Cerebellar nuclear complex (tissue), 1 donor: Measurements from ENCODE around the gene CENPP.

ENCODE experiments used
- DNase-seq, 2 experiments: peaks; one replicate each; lab custom pipeline; 2025; lab: John Stamatoyannopoulos, UW

Gene CENPP

GRCh38 chr9:92325269-92325990, at the start of gene CENPP, which contains the start of gene NOL8:
CENPP (plus strand) TSS chr9:92325953.
NOL8 (minus strand) TSS chr9:92325350; CDS start chr9:92324161, 1,189 bp downstream.
- peak in 1 of 2 experiments; percentile 54 for DNase-seq

- DNase-seq: no peak
These were observed 49.3 kb upstream of the CENPP start for GRCh38 chr9:92276331-92277032.

GRCh38 chr9:92278110-92278509, 47.6 kb upstream of the CENPP start:
- no peak for DNase-seq

GRCh38 chr9:92279302-92279701, 46.5 kb upstream of the CENPP start:
- DNase-seq: no peak

GRCh38 chr9:92289708-92290390, 35.9 kb upstream of the CENPP start:
- no peak for DNase-seq

- no peak for DNase-seq
These were observed 34.8 kb upstream of the CENPP start for GRCh38 chr9:92290785-92291429.

GRCh38 chr9:92291577-92291976, 34.2 kb upstream of the CENPP start:
- DNase-seq: no peak

GRCh38 chr9:92292338-92293074, 33.2 kb upstream of the CENPP start:
- no peak for DNase-seq

- DNase-seq: no peak
These were observed 32.7 kb upstream of the CENPP start for GRCh38 chr9:92293075-92293354.

- peak; percentile 71 to 95 for DNase-seq
These were observed 32.1 kb upstream of the CENPP start, which contains the start of gene IARS1 for GRCh38 chr9:92293452-92294296. IARS1 (minus strand) TSS chr9:92293697; CDS start chr9:92289419, 4,278 bp downstream.

GRCh38 chr9:92294297-92294676, 31.5 kb upstream of the CENPP start:
- no peak for DNase-seq

GRCh38 chr9:92295240-92295790, 30.4 kb upstream of the CENPP start:
- DNase-seq: no peak

- no peak for DNase-seq
These were observed 29.9 kb upstream of the CENPP start for GRCh38 chr9:92295827-92296258.

GRCh38 chr9:92297611-92298010, 28.1 kb upstream of the CENPP start:
- no peak for DNase-seq

GRCh38 chr9:92298036-92298435, 27.7 kb upstream of the CENPP start:
- no peak for DNase-seq

- no peak for DNase-seq
These were observed 26.6 kb upstream of the CENPP start for GRCh38 chr9:92299116-92299515.

GRCh38 chr9:92300936-92301335, 24.8 kb upstream of the CENPP start:
- no peak for DNase-seq

GRCh38 chr9:92308893-92309292, 16.9 kb upstream of the CENPP start:
- no peak for DNase-seq

- DNase-seq: no peak
These were observed 15.2 kb upstream of the CENPP start for GRCh38 chr9:92310562-92310961.

GRCh38 chr9:92312887-92313623, 12.7 kb upstream of the CENPP start:
- no peak for DNase-seq
